ENCODE data around the gene STRIP2. TPM values are rescaled to one million over a fixed set of nuclear protein-coding genes. Genes with fewer than 3 reads are reported as not detected.

STRIP2 gene
- polyA plus RNA-seq, 1 donor (not counting 4 experiments of a cell fraction or from before 2014, with no cell fraction given): 12.5 TPM

DNA sequence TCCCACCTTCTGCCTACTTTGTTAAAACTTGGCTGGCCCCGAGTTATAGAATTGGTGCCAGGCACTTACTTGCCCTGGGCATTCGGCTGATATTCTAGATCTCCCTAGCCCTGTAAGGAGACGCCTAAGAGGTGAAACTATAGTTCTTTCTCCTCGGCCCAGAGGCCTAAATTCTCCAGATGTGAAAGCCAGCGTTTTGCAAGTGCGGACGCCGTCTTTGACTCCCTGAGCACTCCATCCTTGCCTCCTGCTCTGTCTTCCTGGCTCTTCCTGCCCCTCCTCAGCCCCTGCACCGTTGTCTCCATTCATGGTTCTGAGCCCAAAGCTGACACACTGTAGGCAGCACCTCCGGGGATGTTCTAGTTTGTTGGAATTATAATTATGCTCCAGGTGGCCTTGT lies 79.3 kb downstream of the STRIP2 start:
- Histone ChIP-seq H4K20me1 (ENCODE audit: control insufficient read depth, extremely low read depth, insufficient read depth, low read length) (no peaks in the 10 kb centered on the region), H2AFZ (ENCODE audit: control insufficient read depth, low read length) (no peak overlapping the region), H3K27me3 (ENCODE audit: control insufficient read depth, extremely low read depth, insufficient read depth, low read length) (no peaks in the 10 kb centered on the region), H3K27ac (ENCODE audit: control insufficient read depth, insufficient read depth, low read length) (no peak overlapping the region), H3K9ac (ENCODE audit: control insufficient read depth, extremely low read depth, insufficient read depth, low read length) (no peak overlapping the region), H3K36me3 (ENCODE audit: control insufficient read depth in 2 of 2, extremely low read depth in 1 of 2, insufficient read depth in 2 of 2, low read length in 2 of 2) (no peaks in the 10 kb centered on the region), H3K9me3 (ENCODE audit: control insufficient read depth, low read depth, low read length) (no peaks in the 10 kb centered on the region), H3K9me1 (ENCODE audit: control insufficient read depth, extremely low read depth, insufficient read depth, low read length) (no peaks in the 10 kb centered on the region), H3K4me3 (ENCODE audit: control insufficient read depth in 2 of 3, extremely low read depth in 1 of 3, insufficient read depth in 2 of 3, low read depth in 1 of 3, low read length in 3 of 3) (no peak overlapping the region), H3K4me1 (ENCODE audit: control insufficient read depth, extremely low read depth, insufficient read depth, low read length) (peaks cover 5% of the 10 kb centered on the region), H3K4me2 (ENCODE audit: control insufficient read depth, extremely low read depth, insufficient read depth, low read depth, low read length) (no peak overlapping the region), H3K79me2 (ENCODE audit: control insufficient read depth, insufficient read depth, low read length) (no peaks in the 10 kb centered on the region)
- no peak for FAIRE-seq
- TF ChIP-seq EZH2 (IDR thresholded peaks at IDR 0.05; ENCODE audit: low read length): no peak
- TF ChIP-seq, protein P1, sequence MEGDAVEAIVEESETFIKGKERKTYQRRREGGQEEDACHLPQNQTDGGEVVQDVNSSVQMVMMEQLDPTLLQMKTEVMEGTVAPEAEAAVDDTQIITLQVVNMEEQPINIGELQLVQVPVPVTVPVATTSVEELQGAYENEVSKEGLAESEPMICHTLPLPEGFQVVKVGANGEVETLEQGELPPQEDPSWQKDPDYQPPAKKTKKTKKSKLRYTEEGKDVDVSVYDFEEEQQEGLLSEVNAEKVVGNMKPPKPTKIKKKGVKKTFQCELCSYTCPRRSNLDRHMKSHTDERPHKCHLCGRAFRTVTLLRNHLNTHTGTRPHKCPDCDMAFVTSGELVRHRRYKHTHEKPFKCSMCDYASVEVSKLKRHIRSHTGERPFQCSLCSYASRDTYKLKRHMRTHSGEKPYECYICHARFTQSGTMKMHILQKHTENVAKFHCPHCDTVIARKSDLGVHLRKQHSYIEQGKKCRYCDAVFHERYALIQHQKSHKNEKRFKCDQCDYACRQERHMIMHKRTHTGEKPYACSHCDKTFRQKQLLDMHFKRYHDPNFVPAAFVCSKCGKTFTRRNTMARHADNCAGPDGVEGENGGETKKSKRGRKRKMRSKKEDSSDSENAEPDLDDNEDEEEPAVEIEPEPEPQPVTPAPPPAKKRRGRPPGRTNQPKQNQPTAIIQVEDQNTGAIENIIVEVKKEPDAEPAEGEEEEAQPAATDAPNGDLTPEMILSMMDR (optimal IDR thresholded peaks at IDR 0.05 in 1 of 3, IDR thresholded peaks at IDR 0.05 in 1 of 3, conservative IDR thresholded peaks at IDR 0.05 in 1 of 3; ENCODE audit: extremely low read depth in 1 of 3, insufficient read depth in 2 of 3, low read length in 3 of 3): no peak
- dilution Hi-C loops (cut with MboI; ENCODE audit: extremely low pct_ligation_motif_present, low sequenced_read_pairs): no loop called here
- no peak for DNase-seq (ENCODE audit: low read depth, low spot score)

DNA sequence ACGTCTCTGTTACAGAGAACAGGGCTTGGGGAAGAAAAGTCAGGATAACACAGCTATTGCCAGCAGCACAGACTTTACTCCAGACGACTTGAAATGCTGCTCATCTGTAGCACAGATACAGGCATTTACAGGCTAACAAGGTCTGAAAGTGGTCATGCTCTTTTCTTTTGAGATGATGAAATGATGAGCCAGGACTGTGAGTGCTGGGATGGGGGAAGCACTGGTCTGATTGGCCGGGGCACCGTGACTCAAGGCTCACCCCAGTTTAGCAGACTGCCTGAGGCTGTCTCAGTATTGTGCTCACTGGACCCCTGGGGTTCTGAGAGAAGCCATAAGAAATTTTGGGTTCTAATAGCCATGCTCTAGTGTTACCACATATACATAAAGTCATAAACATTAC lies 80.5 kb downstream of the STRIP2 start:
- TF ChIP-seq, protein P1 (optimal IDR thresholded peaks at IDR 0.05 in 1 of 3, IDR thresholded peaks at IDR 0.05 in 1 of 3, conservative IDR thresholded peaks at IDR 0.05 in 1 of 3; ENCODE audit: extremely low read depth in 1 of 3, insufficient read depth in 2 of 3, low read length in 3 of 3): no peak
- TF ChIP-seq EZH2 (IDR thresholded peaks at IDR 0.05; ENCODE audit: low read length): no peak
- H2AFZ ChIP-seq (ENCODE audit: control insufficient read depth, low read length): no peak overlapping the region

More for the DNA sequence above, 80.5 kb downstream of the STRIP2 start:
- Histone ChIP-seq H3K79me2 (ENCODE audit: control insufficient read depth, insufficient read depth, low read length) (no peaks in the 10 kb centered on the region), H4K20me1 (ENCODE audit: control insufficient read depth, extremely low read depth, insufficient read depth, low read length) (no peaks in the 10 kb centered on the region), H3K4me1 (ENCODE audit: control insufficient read depth, extremely low read depth, insufficient read depth, low read length) (peaks cover 5% of the 10 kb centered on the region), H3K36me3 (ENCODE audit: control insufficient read depth in 2 of 2, extremely low read depth in 1 of 2, insufficient read depth in 2 of 2, low read length in 2 of 2) (no peaks in the 10 kb centered on the region), H3K27me3 (ENCODE audit: control insufficient read depth, extremely low read depth, insufficient read depth, low read length) (no peaks in the 10 kb centered on the region), H3K4me3 (ENCODE audit: control insufficient read depth in 2 of 3, extremely low read depth in 1 of 3, insufficient read depth in 2 of 3, low read depth in 1 of 3, low read length in 3 of 3) (no peak overlapping the region), H3K4me2 (ENCODE audit: control insufficient read depth, extremely low read depth, insufficient read depth, low read depth, low read length) (peak overlapping the region; percentile 24), H3K9me3 (ENCODE audit: control insufficient read depth, low read depth, low read length) (no peaks in the 10 kb centered on the region), H3K9ac (ENCODE audit: control insufficient read depth, extremely low read depth, insufficient read depth, low read length) (no peak overlapping the region), H3K9me1 (ENCODE audit: control insufficient read depth, extremely low read depth, insufficient read depth, low read length) (no peaks in the 10 kb centered on the region), H3K27ac (ENCODE audit: control insufficient read depth, insufficient read depth, low read length) (no peak overlapping the region)
- dilution Hi-C loops (cut with MboI; ENCODE audit: extremely low pct_ligation_motif_present, low sequenced_read_pairs): no loop called here
- DNase-seq (ENCODE audit: low read depth, low spot score) (no peak), FAIRE-seq (no peak)
